ENCODE results near the gene AGMAT.

AGMAT gene

GRCh38 chr1:15584489-15585363, at the start of gene AGMAT:
TSS of gene AGMAT (minus strand) at chr1:15585051. CDS start at chr1:15584967, 84 bp downstream.
- Histone ChIP-seq H3K27me3 (replicated peaks; ENCODE audit: control insufficient read depth, insufficient read depth, low read length) (no peaks in the 10 kb centered on the region), H3K36me3 (ENCODE audit: control insufficient read depth, insufficient read depth, low read length, severe bottlenecking) (no peaks in the 10 kb centered on the region), H3K9me3 (ENCODE audit: control insufficient read depth, low read length) (no peaks in the 10 kb centered on the region), H3K9ac (ENCODE audit: low read length) (peak within 1 kb of the TSS; percentile 63), H3K4me3 (ENCODE audit: low read length) (peak within 1 kb of the TSS; percentile 72), H3K4me1 (ENCODE audit: control insufficient read depth, insufficient read depth, low read length) (no peaks in the 10 kb centered on the region)
- DNase-seq (ENCODE audit: low read depth): peak; percentile 18

GRCh38 chr1:15633756-15634420, 49.0 kb upstream of the AGMAT start:
- H3K4me3 ChIP-seq (ENCODE audit: low read length): no peak overlapping the region
- H3K4me1 ChIP-seq (ENCODE audit: control insufficient read depth, insufficient read depth, low read length): peaks cover 36% of the 10 kb centered on the region
- no peak for DNase-seq (ENCODE audit: low read depth)
- no peaks in the 10 kb centered on the region for H3K9me3 ChIP-seq (ENCODE audit: control insufficient read depth, low read length)
- H3K36me3 ChIP-seq (ENCODE audit: control insufficient read depth, insufficient read depth, low read length, severe bottlenecking): peaks cover 89% of the 10 kb centered on the region
- no peaks in the 10 kb centered on the region for H3K27me3 ChIP-seq (replicated peaks; ENCODE audit: control insufficient read depth, insufficient read depth, low read length)
- no peak overlapping the region for H3K9ac ChIP-seq (ENCODE audit: low read length)

- Histone ChIP-seq H3K9me3 (ENCODE audit: control insufficient read depth, low read length) (no peaks in the 10 kb centered on the region), H3K4me1 (ENCODE audit: control insufficient read depth, insufficient read depth, low read length) (peaks cover 37% of the 10 kb centered on the region), H3K4me3 (ENCODE audit: low read length) (no peak overlapping the region), H3K36me3 (ENCODE audit: control insufficient read depth, insufficient read depth, low read length, severe bottlenecking) (peaks cover 64% of the 10 kb centered on the region), H3K27me3 (replicated peaks; ENCODE audit: control insufficient read depth, insufficient read depth, low read length) (no peaks in the 10 kb centered on the region), H3K9ac (ENCODE audit: low read length) (no peak overlapping the region)
- no peak for DNase-seq (ENCODE audit: low read depth)
Measured at GRCh38 chr1:15628003-15628402, 43.2 kb upstream of the AGMAT start.

- peaks cover 40% of the 10 kb centered on the region for H3K4me1 ChIP-seq (ENCODE audit: control insufficient read depth, insufficient read depth, low read length)
- peak overlapping the region; percentile 0 for H3K4me3 ChIP-seq (ENCODE audit: low read length)
- H3K9me3 ChIP-seq (ENCODE audit: control insufficient read depth, low read length): no peaks in the 10 kb centered on the region
- no peaks in the 10 kb centered on the region for H3K27me3 ChIP-seq (replicated peaks; ENCODE audit: control insufficient read depth, insufficient read depth, low read length)
- no peak for DNase-seq (ENCODE audit: low read depth)
- peaks cover 58% of the 10 kb centered on the region for H3K36me3 ChIP-seq (ENCODE audit: control insufficient read depth, insufficient read depth, low read length, severe bottlenecking)
- H3K9ac ChIP-seq (ENCODE audit: low read length): peak overlapping the region; percentile 33
Measured at GRCh38 chr1:15627343-15627988, 42.6 kb upstream of the AGMAT start.

GRCh38 chr1:15626269-15626950, 41.6 kb upstream of the AGMAT start:
- no peaks in the 10 kb centered on the region for H3K9me3 ChIP-seq (ENCODE audit: control insufficient read depth, low read length)

GRCh38 chr1:15625056-15625917, 40.4 kb upstream of the AGMAT start:
- H3K9me3 ChIP-seq (ENCODE audit: control insufficient read depth, low read length): no peaks in the 10 kb centered on the region
- DNase-seq (ENCODE audit: low read depth): no peak
- no peak overlapping the region for H3K9ac ChIP-seq (ENCODE audit: low read length)
- H3K36me3 ChIP-seq (ENCODE audit: control insufficient read depth, insufficient read depth, low read length, severe bottlenecking): peaks cover 39% of the 10 kb centered on the region
- peaks cover 58% of the 10 kb centered on the region for H3K4me1 ChIP-seq (ENCODE audit: control insufficient read depth, insufficient read depth, low read length)
- H3K4me3 ChIP-seq (ENCODE audit: low read length): no peak overlapping the region
- H3K27me3 ChIP-seq (replicated peaks; ENCODE audit: control insufficient read depth, insufficient read depth, low read length): no peaks in the 10 kb centered on the region

More at GRCh38 chr1:15626269-15626950, 41.6 kb upstream of the AGMAT start:
- Histone ChIP-seq H3K9ac (ENCODE audit: low read length) (no peak overlapping the region), H3K36me3 (ENCODE audit: control insufficient read depth, insufficient read depth, low read length, severe bottlenecking) (peaks cover 49% of the 10 kb centered on the region), H3K4me1 (ENCODE audit: control insufficient read depth, insufficient read depth, low read length) (peaks cover 50% of the 10 kb centered on the region), H3K4me3 (ENCODE audit: low read length) (no peak overlapping the region), H3K27me3 (replicated peaks; ENCODE audit: control insufficient read depth, insufficient read depth, low read length) (no peaks in the 10 kb centered on the region)
- no peak for DNase-seq (ENCODE audit: low read depth)

GRCh38 chr1:15624133-15624714, 39.4 kb upstream of the AGMAT start:
- no peak for DNase-seq (ENCODE audit: low read depth)
- Histone ChIP-seq H3K9me3 (ENCODE audit: control insufficient read depth, low read length) (no peaks in the 10 kb centered on the region), H3K9ac (ENCODE audit: low read length) (no peak overlapping the region), H3K36me3 (ENCODE audit: control insufficient read depth, insufficient read depth, low read length, severe bottlenecking) (peaks cover 30% of the 10 kb centered on the region), H3K4me1 (ENCODE audit: control insufficient read depth, insufficient read depth, low read length) (peaks cover 63% of the 10 kb centered on the region), H3K4me3 (ENCODE audit: low read length) (no peak overlapping the region), H3K27me3 (replicated peaks; ENCODE audit: control insufficient read depth, insufficient read depth, low read length) (no peaks in the 10 kb centered on the region)

- Histone ChIP-seq H3K9ac (ENCODE audit: low read length) (no peak overlapping the region), H3K36me3 (ENCODE audit: control insufficient read depth, insufficient read depth, low read length, severe bottlenecking) (peaks cover 23% of the 10 kb centered on the region), H3K27me3 (replicated peaks; ENCODE audit: control insufficient read depth, insufficient read depth, low read length) (no peaks in the 10 kb centered on the region), H3K9me3 (ENCODE audit: control insufficient read depth, low read length) (no peaks in the 10 kb centered on the region), H3K4me3 (ENCODE audit: low read length) (no peak overlapping the region), H3K4me1 (ENCODE audit: control insufficient read depth, insufficient read depth, low read length) (peaks cover 60% of the 10 kb centered on the region)
- no peak for DNase-seq (ENCODE audit: low read depth)
Measured at GRCh38 chr1:15623435-15623834, 38.6 kb upstream of the AGMAT start.

GRCh38 chr1:15622712-15623373, 38.0 kb upstream of the AGMAT start:
- no peak for DNase-seq (ENCODE audit: low read depth)
- Histone ChIP-seq H3K9me3 (ENCODE audit: control insufficient read depth, low read length) (no peaks in the 10 kb centered on the region), H3K4me3 (ENCODE audit: low read length) (no peak overlapping the region), H3K36me3 (ENCODE audit: control insufficient read depth, insufficient read depth, low read length, severe bottlenecking) (peaks cover 17% of the 10 kb centered on the region), H3K4me1 (ENCODE audit: control insufficient read depth, insufficient read depth, low read length) (peaks cover 54% of the 10 kb centered on the region), H3K9ac (ENCODE audit: low read length) (no peak overlapping the region), H3K27me3 (replicated peaks; ENCODE audit: control insufficient read depth, insufficient read depth, low read length) (no peaks in the 10 kb centered on the region)

- Histone ChIP-seq H3K9me3 (ENCODE audit: control insufficient read depth, low read length) (no peaks in the 10 kb centered on the region), H3K27me3 (replicated peaks; ENCODE audit: control insufficient read depth, insufficient read depth, low read length) (no peaks in the 10 kb centered on the region), H3K9ac (ENCODE audit: low read length) (peak overlapping the region; percentile 8), H3K4me1 (ENCODE audit: control insufficient read depth, insufficient read depth, low read length) (peaks cover 46% of the 10 kb centered on the region), H3K36me3 (ENCODE audit: control insufficient read depth, insufficient read depth, low read length, severe bottlenecking) (peaks cover 10% of the 10 kb centered on the region), H3K4me3 (ENCODE audit: low read length) (peak overlapping the region; percentile 25)
- DNase-seq (ENCODE audit: low read depth): peak; percentile 18
Measured at GRCh38 chr1:15621975-15622374, 37.1 kb upstream of the AGMAT start.
